Measurements from ENCODE around the gene SLC9A5. TPM values are rescaled to one million over a fixed set of nuclear protein-coding genes. Genes with fewer than 3 reads are reported as not detected.

The SLC9A5 gene
- total RNA-seq, 1 donor from 2014 or later: 2.5 TPM

DNA sequence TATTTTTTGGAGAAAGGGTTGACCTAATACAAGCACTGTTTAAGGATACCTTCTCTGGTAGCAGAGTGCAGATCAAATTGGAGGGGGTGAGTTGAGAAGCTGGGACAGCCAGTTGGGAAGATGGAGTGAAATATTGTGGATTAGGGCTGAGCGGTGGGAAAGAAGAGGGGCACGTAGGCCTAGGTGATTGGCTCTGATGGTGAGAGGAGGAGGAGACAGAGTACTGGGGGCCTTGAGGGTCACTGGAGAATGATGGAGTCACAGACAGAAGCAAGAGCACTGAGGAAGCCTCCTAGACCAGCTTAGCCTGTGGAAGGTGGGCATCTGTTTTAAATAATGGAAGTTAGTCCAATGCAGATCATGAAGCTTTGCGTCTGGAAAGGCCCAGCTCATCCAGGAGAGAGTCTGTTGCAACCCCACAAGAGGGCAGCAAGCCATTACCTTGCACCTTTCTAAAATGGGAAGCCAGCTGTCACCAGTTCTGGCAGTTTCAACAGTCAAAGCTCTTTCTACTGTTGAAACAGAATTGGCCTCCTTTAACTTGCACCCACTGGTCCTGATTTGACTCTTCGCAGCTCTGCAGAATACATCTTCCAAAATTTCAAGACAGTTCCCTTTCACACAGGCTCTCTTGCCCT is 11.8 kb downstream of the SLC9A5 start:
- H3K9me3 Mint-ChIP-seq: no peaks in the 10 kb centered on the region
- H3K27ac Mint-ChIP-seq: no peak overlapping the region
- CTCF ChIA-PET: interaction anchor here (0.7 to 2.8 kb wide), 14 partner anchors 13 to 205 kb away, joined by 3 to 9 read pairs (median 4); partner anchors contain the start of genes FHOD1 and TMEM208
- POLR2A ChIA-PET: interaction anchor here (0.7 to 1.2 kb wide), 2 partner anchors 13 to 28 kb away, joined by 3 to 6 read pairs; no protein-coding TSS in a partner anchor
- ATAC-seq (ENCODE audit: low read depth) (peak; percentile 45), DNase-seq (no peak)
- no peak overlapping the region for H3K4me3 Mint-ChIP-seq
- peaks cover 5% of the 10 kb centered on the region for H3K27me3 Mint-ChIP-seq
- TF ChIP-seq, protein P1, sequence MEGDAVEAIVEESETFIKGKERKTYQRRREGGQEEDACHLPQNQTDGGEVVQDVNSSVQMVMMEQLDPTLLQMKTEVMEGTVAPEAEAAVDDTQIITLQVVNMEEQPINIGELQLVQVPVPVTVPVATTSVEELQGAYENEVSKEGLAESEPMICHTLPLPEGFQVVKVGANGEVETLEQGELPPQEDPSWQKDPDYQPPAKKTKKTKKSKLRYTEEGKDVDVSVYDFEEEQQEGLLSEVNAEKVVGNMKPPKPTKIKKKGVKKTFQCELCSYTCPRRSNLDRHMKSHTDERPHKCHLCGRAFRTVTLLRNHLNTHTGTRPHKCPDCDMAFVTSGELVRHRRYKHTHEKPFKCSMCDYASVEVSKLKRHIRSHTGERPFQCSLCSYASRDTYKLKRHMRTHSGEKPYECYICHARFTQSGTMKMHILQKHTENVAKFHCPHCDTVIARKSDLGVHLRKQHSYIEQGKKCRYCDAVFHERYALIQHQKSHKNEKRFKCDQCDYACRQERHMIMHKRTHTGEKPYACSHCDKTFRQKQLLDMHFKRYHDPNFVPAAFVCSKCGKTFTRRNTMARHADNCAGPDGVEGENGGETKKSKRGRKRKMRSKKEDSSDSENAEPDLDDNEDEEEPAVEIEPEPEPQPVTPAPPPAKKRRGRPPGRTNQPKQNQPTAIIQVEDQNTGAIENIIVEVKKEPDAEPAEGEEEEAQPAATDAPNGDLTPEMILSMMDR (IDR thresholded peaks at IDR 0.05): no peak
- H3K4me1 Mint-ChIP-seq: no peaks in the 10 kb centered on the region
- H3K36me3 Mint-ChIP-seq (ENCODE audit: low read depth): no peaks in the 10 kb centered on the region
- intact Hi-C loops (cut with micrococcal nuclease): loop anchor here (1.0 to 5.0 kb wide), 2 partner anchors 139 to 207 kb away; no protein-coding TSS in a partner anchor

DNA sequence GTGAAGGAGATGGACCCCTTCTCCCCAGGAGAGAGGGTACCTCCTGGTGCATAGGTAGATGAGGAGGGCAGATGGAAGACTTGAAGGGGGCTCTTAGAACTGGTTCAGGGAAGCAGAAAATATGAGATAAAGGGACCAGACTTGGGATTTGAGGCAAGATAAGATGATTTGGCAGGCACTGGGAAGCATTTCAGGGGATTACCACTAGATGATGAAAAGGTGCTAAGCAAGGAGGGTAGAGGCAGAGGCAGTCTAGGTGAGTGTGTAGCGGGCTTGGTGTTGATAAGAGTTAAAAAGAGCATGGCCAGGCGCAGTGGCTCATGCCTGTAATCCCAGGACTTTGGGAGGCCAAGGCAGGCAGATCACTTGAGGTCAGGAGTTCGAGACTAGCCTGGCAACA is 14.4 kb downstream of the SLC9A5 start:
- TF ChIP-seq, protein P1 (IDR thresholded peaks at IDR 0.05): no peak
- no peak for DNase-seq
- H3K9me3 Mint-ChIP-seq: no peaks in the 10 kb centered on the region
- H3K4me1 Mint-ChIP-seq: no peaks in the 10 kb centered on the region
- H3K4me3 Mint-ChIP-seq: no peak overlapping the region
- intact Hi-C loops (cut with micrococcal nuclease): loop anchor here (5.0 kb wide), 1 partner anchor 204 kb away; no protein-coding TSS in a partner anchor
- H3K36me3 Mint-ChIP-seq (ENCODE audit: low read depth): no peaks in the 10 kb centered on the region
- peaks cover 5% of the 10 kb centered on the region for H3K27me3 Mint-ChIP-seq
- ChIA-PET POLR2A (no interaction called here), CTCF (no interaction called here)
- no peak for ATAC-seq (ENCODE audit: low read depth)
- H3K27ac Mint-ChIP-seq: no peak overlapping the region

DNA sequence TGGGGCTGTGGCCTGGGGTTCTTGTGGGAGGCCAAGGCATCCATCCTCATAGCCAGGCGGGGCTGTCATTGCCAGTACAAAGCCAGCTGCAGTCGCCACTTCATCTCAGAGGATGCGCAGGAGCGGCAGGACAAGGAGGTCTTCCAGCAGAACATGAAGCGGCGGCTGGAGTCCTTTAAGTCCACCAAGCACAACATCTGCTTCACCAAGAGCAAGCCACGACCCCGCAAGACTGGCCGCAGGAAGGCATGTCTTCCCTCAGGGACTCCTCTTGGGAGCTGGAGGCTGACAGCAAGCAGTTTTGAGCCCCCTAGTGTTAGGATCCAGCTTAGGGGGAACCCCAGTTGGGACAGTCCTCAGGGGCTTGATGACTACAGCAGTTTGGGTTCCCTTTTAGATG is 15.5 kb downstream of the SLC9A5 start:
- no peaks in the 10 kb centered on the region for H3K9me3 Mint-ChIP-seq
- H3K4me1 Mint-ChIP-seq: no peaks in the 10 kb centered on the region
- H3K36me3 Mint-ChIP-seq (ENCODE audit: low read depth): no peaks in the 10 kb centered on the region
- POLR2A ChIA-PET: no interaction called here
- H3K4me3 Mint-ChIP-seq: no peak overlapping the region
- DNase-seq: no peak
- no peak overlapping the region for H3K27ac Mint-ChIP-seq
- peaks cover 5% of the 10 kb centered on the region for H3K27me3 Mint-ChIP-seq
- TF ChIP-seq, protein P1 (IDR thresholded peaks at IDR 0.05): no peak
- intact Hi-C loops (cut with micrococcal nuclease): loop anchor here (5.0 kb wide), 1 partner anchor 203 kb away; no protein-coding TSS in a partner anchor
- CTCF ChIA-PET: interaction anchor here (0.7 kb wide), 1 partner anchor 38 kb away, joined by 3 read pairs; the partner anchor contains the start of gene TMEM208
- no peak for ATAC-seq (ENCODE audit: low read depth)

DNA sequence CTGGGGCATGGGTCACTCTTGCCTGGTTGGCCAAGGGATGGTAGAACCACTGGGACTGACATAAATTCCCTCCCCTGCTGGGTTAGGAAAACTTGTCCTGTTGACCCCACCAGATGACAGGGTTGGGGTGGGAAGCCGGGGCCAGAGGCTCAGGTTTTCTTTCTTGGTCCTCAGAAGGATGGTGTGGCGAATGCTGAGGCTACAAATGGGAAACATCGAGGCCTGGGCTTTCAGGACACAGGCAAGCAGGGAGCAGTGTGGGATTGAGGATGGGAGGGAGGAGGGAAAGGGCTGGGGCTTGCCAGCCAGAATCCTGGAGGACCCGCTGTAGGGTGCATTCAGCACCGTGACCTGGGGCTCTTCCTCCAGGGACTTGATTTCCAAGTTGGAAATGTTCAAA is 16.1 kb downstream of the SLC9A5 start:
- TF ChIP-seq, protein P1 (IDR thresholded peaks at IDR 0.05): no peak
- intact Hi-C loops (cut with micrococcal nuclease): loop anchor here (5.0 kb wide), 1 partner anchor 202 kb away; no protein-coding TSS in a partner anchor
- H3K9me3 Mint-ChIP-seq: no peaks in the 10 kb centered on the region
- no peaks in the 10 kb centered on the region for H3K36me3 Mint-ChIP-seq (ENCODE audit: low read depth)
- ChIA-PET POLR2A (no interaction called here), CTCF (interaction anchor here (0.7 kb wide), 1 partner anchor 38 kb away, joined by 3 read pairs; the partner anchor contains the start of gene TMEM208)
- no peak overlapping the region for H3K27ac Mint-ChIP-seq
- no peak overlapping the region for H3K4me3 Mint-ChIP-seq
- peaks cover 5% of the 10 kb centered on the region for H3K27me3 Mint-ChIP-seq
- no peaks in the 10 kb centered on the region for H3K4me1 Mint-ChIP-seq
- ATAC-seq (ENCODE audit: low read depth) (no peak), DNase-seq (no peak)

DNA sequence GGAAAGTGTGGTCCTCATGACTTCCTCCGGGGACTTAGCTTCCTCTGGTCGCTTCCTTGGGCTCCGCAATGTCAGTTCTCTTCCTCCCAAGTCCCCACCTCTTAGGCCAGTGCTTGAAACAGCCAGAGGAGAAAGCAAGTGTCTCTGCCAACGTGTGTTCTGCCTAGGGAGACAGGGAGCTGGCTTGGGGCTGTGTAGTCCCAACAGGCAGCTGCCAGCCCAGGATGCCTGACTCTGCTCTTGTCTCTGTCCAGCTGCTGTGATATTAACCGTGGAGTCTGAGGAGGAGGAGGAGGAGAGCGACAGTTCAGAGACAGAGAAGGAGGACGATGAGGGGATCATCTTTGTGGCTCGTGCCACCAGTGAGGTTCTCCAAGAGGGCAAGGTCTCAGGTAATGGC is 17.1 kb downstream of the SLC9A5 start:
- intact Hi-C loops (cut with micrococcal nuclease): no loop called here
- ATAC-seq (ENCODE audit: low read depth): no peak
- no peak overlapping the region for H3K27ac Mint-ChIP-seq
- TF ChIP-seq, protein P1 (IDR thresholded peaks at IDR 0.05): no peak
- ChIA-PET POLR2A (no interaction called here), CTCF (no interaction called here)
- no peaks in the 10 kb centered on the region for H3K4me1 Mint-ChIP-seq
- no peak overlapping the region for H3K4me3 Mint-ChIP-seq
- DNase-seq: no peak
- H3K36me3 Mint-ChIP-seq (ENCODE audit: low read depth): no peaks in the 10 kb centered on the region
- H3K27me3 Mint-ChIP-seq: peaks cover 5% of the 10 kb centered on the region
- H3K9me3 Mint-ChIP-seq: no peaks in the 10 kb centered on the region
